HG02852 (cell line): ENCODE measurements around the gene SAMD8.
A peak's percentile ranks its signal among the peaks of the same experiment; 100 is the strongest.
"Not testable (repeated sequence)": the region's sequence is repeated elsewhere in the genome, so short reads cannot be mapped to it uniquely, and the experiment has no call there.

ENCODE experiments used
- ATAC-seq: cut with Tn5 transposase; IDR thresholded peaks from one replicate; pipeline ENCODE4 v1.9.1; 2021; ENCODE audit warnings: mild to moderate bottlenecking, moderate library complexity; ENCODE audit not compliant: unreplicated experiment

SAMD8 gene

DNA sequence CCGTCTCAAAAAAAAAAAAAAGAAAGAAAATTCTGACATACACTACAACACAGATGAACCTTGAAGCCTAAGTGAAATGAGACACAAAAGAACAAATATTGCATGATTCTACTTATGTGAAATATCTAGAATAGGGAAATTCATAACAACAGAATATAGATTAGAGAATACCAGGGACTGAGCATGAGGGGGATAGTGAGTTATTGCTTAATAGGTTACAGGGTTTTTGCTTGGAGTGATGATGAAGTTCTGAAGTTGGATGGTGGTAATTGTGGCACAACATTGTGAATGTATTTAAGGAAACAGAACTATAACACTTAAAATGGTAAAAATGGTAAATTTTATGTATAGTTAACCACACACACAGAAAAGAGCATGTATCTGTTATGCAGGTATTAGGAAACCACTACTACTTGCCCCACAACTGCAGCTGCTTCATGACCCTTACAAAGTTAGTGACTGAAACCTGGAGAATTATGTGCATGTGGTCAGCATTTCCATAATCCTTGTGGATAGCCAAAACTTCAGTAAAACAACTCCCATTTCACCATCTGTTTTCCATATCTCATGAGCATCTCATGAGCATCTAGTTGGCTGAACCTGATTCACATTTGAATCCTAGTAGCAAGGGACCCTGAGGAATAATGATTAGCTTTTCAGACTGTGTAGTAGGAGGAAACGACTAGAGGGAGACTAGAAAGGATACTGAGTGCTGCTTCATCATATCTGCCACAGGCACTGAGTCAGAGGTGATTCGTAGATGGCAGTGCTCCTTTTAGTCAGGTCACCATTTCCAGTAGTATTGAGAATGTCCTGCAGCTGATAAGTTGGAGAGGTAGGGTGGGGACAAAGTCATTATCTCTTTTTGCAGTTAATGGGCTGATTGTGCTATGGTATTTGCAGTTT, 26.3 kb downstream of the SAMD8 start:
- peak; percentile 57 for ATAC-seq

- no peak for ATAC-seq
Measured at GRCh38 chr10:75140246-75140645, 28.8 kb downstream of the SAMD8 start.

DNA sequence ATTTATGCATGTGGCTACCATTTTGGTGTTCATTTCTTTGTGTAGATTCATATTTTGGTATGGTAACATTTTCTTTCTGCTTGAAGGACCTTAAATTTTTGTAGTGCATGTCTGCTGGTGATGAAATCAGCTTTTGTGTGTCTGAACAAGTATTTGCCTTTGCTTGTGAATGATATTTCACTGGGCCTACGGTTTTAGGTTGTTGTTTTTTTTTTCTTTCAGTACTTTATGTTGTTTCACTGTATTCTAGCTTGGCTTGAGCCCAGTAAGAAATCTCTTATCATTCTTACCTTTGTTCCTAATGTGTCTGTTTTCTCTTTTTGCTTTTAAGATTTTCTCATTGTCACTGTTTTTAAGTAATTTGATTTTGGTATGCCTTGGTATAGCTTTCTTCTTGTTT, 31.9 kb downstream of the SAMD8 start:
- no peak for ATAC-seq

- no peak for ATAC-seq
Measured at GRCh38 chr10:75145590-75145989, 34.1 kb downstream of the SAMD8 start.

DNA sequence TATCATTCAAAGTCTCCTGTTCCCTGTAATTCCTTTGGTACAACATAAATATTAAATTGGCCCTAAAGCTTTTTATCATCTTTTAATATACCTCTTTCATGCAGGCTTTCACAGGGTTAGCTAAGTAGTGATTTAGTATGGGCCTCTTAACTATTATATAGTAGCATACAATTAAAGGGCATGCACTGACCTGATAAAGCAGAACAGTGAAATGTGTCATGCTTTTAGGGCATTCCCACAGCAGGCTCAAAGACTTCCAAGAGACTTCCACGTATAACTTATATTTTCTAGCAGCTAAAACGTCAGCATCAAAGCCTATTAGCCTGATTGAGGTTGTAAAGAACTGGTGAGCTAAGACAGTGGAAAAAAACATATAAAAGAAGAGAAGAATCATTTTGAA, 35.3 kb downstream of the SAMD8 start:
- ATAC-seq, result no peak

- ATAC-seq, result no peak
Measured at GRCh38 chr10:75150656-75151055, 39.2 kb downstream of the SAMD8 start.

- no peak for ATAC-seq
Measured at GRCh38 chr10:75159519-75159918, 48.1 kb downstream of the SAMD8 start.

DNA sequence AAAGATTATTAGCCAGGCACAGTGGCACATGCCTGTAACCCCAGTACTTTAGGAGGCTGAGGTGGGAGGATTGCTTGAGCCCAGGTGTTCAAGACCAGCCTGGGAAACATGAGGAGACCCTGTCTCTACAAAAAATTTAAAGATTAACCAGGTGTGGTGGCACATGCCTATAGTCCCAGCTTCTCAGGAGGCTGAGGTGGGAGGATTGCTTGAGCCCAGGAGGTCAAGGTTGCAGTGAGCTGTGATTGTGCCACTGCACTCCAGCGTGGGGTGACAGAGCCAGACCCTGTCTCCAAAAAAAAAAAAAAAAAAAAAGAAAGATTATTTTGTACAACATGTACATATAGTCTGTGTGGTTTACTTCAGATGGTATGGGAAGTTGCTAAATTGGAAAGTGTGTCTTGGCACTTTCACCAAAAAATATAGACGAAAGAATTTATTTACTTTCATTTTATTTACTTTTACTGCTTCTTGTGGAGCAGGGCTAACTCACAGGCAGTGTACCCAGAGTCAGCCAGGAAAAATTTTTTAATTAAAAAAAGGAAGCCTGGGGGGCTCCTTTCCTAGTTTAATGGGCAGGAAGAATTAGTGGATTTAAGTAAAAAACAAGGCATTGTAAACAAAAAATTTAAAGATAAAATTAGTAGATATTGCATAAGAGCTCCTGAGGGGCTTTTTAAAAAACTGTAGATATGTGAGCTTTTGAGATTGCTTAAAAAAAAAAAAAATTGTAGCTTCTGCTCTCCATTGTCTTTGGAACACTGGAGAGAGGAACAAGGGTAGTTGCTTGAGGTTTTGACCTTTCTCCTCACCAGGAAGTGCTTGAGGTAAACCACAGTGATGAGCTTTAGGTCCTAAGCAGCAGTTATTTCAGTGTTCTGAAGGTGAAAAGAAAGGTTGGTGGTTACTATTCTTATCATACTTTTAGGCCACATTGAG, 54.5 kb downstream of the SAMD8 start:
- peak; percentile 95 for ATAC-seq

DNA sequence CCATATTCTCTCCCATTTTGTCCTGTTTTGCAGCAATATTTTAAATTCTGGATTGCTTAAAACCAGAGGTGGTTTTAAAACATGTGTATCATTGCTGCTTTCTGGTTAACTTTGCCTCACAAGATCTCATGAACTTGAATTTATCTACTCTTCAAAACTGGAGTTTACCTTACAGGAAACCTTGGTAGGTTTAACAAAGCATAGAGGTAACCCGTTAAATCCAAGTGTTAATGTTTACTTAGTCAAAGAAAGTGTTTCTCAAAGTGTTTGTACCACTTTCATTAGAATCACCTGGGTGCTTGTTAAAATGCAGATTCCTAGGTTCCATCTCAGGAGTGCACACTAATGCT, 55.1 kb downstream of the SAMD8 start:
- ATAC-seq, result peak; percentile 20

DNA sequence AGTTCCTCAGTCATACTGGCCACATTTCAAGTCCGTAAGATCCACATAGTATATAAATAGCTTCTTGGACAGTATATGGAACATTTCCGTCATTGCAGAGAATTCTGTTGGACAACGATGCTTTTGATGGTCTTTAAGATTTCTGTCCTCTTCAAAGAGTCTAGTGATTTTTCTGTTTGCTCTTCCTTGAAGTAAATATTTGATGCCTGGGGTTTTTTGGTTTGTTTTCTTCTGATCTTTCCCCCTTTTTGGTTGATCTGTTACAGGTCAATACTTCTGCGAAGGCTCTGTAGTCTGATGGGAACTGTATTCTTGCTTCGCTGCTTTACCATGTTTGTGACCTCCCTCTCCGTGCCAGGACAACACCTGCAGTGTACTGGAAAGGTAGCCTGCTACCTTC, 56.8 kb downstream of the SAMD8 start:
- ATAC-seq, result no peak

DNA sequence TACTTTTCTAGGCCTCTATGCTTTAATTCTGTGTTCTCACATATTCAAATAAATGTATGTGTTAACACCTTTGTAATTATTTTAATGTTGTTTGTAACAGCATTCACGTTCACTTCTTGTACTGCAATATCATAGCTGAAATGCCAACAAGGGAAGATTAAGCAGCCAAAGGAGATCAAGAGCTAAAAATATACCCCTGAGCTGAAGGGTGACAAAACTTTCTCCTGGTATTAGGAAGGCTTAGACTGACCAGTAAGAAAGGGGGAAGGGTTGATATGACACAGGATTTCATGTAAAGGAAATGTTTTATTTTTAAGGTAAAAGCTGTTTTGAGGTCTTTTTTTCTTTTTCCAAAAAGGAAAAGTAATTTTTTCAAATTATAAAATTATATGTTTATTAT, 58.8 kb downstream of the SAMD8 start:
- ATAC-seq, result no peak

- ATAC-seq, result no peak
Measured at GRCh38 chr10:75175046-75175445, 63.6 kb downstream of the SAMD8 start.

DNA sequence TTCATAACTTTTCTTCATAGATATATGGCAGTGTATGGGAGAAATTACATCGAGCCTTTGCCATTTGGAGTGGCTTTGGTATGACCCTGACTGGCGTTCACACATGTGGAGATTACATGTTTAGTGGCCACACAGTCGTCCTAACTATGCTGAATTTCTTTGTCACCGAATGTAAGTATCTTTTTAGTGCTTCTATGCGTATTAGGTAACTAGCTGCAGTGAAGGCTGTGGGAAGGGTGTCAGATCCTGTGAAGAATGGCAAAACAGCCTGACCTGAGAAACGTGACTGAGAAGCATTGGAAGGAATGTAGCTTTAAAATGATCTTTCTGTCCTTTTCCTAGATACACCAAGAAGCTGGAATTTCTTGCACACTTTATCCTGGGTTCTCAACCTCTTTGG, 64.6 kb downstream of the SAMD8 start:
- ATAC-seq, result no peak

GRCh38 chr10:75176736-75177135, 65.3 kb downstream of the SAMD8 start:
- no peak for ATAC-seq

- no peak for ATAC-seq
Measured at GRCh38 chr10:75179657-75180177, 68.3 kb downstream of the SAMD8 start.

- no peak for ATAC-seq
Measured at GRCh38 chr10:75180592-75180991, 69.1 kb downstream of the SAMD8 start.

- ATAC-seq, result no peak
Measured at GRCh38 chr10:75181073-75181472, 69.6 kb downstream of the SAMD8 start.

- ATAC-seq, result no peak
Measured at GRCh38 chr10:75186310-75186709, 74.9 kb downstream of the SAMD8 start.

- ATAC-seq, result peak; percentile 64
Measured at GRCh38 chr10:75187961-75188426, 76.5 kb downstream of the SAMD8 start.

DNA sequence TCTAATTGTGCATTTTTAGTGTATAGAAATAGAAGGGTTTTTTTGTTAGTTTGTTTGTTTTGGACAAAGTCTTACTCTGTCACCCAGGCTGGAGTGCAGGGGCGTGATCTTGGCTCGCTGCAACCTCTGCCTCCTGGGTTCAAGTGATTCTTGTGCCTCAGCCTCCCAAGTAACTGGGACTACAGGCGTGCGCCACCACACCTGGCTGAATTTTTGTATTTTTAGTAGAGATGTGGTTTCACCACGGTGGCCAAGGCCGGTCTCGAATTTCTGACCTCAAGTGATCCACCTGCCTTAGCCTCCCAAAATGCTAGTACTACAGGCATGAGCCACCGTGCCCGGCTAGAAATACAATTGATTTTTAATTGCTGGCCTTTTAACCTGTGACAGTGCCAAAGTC, 77.1 kb downstream of the SAMD8 start:
- ATAC-seq, result not testable (repeated sequence)

DNA sequence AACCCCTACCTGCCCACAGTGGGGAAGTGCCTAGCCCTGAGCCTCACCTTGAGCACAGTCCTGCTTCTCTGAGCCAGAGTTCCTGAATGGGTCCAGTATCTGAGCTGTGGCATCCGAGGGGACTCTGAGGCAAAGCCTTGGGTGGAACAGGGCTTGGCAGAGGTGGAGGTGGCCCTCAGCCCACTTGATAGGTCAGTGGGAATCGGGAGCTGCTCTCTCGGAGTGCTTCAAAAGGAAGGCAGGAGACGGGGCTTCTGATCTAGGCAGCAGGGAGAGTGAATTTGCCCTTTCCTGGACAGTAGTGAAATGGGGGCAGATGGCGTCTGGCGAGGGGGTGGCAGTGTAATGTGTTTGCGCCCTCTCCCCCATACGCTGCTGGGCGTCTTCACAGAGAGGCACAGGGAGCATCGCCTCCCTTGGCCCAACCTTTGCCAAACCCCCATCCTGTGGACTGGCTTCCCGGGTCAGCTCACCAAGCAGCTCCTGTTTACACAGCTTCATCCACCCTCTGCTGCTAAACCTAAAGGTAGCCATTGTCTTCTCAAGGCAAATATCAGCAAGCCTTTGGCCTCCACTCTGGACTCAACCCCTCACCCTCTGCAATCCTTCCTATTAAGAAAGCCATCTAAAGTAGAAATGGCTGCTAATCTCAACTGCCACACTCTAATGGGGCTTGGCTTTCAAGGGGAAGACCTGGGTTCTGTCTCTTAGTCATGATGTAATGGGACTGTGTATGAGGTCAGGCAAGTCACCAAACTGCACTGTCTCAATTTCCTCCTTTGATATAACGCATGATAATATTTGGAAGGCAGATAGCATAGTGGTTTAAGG, 78.0 kb downstream of the SAMD8 start:
- ATAC-seq, result no peak
